GM18498 (cell line): ENCODE results near the gene FPGT.
"Not testable (repeated sequence)": the region's sequence is repeated elsewhere in the genome, so short reads cannot be mapped to it uniquely, and the experiment has no call there.

Source experiments
- ATAC-seq: cut with Tn5 transposase; IDR thresholded peaks from one replicate; pipeline ENCODE4 v1.9.1; 2021; ENCODE audit warnings: mild to moderate bottlenecking, moderate library complexity; ENCODE audit not compliant: unreplicated experiment

FPGT gene

GRCh38 chr1:74253243-74253824 lies 55.3 kb downstream of the FPGT start:
- ATAC-seq = not testable (repeated sequence)
